LNCAP (cell line): ENCODE measurements around the gene TOP2A.
A peak's percentile ranks its signal among the peaks of the same experiment; 100 is the strongest.

Source experiments
- TF ChIP-seq, protein P1 (sequence below): fragments of 450-650 bp; IDR thresholded peaks from 2 replicates; pipeline ENCODE4 v1.5.1; 2017; ENCODE audit warnings: mild to moderate bottlenecking

TOP2A gene

DNA sequence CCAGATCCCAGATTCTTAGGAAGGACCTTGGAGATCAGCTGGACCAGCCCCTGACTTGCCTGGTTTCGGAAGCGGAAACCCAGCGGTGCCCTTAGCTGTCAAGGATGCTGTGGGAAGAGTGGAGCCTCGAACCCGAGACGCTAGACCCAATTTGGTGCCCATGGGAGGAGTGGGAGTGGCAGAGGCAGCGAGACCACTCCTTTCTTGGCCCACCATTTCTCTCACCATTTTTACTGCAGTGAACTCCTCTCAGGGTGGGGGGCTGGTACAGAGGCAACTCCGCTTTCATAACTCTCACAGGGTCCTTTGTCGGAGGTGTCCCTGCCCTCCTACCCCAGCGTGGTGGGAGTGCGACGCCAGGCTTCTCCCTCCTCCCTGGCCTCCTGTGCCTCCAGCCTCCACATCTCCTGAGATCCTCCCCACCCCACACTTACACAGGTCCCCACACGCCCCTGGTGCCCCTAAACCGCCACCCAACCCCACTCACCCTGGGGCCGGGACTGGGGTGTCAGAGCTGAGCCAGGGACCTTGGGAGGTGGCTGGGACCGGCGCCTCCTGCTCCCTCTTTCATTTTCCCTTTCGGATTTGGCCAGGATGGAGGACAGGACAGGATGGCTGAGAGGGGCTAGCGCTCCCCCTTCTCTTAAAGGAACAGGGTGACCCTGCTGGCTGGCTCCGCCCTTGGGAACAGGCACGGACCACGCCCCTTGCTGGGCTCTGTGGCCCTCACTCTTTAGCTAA lies 53.4 kb downstream of the TOP2A start, which contains the start of gene GJD3:
TSS of gene GJD3 (minus strand) at position 617 of the 741 bp plus-strand sequence. CDS start 922 bp downstream, outside the sequence.
- TF ChIP-seq, protein P1, sequence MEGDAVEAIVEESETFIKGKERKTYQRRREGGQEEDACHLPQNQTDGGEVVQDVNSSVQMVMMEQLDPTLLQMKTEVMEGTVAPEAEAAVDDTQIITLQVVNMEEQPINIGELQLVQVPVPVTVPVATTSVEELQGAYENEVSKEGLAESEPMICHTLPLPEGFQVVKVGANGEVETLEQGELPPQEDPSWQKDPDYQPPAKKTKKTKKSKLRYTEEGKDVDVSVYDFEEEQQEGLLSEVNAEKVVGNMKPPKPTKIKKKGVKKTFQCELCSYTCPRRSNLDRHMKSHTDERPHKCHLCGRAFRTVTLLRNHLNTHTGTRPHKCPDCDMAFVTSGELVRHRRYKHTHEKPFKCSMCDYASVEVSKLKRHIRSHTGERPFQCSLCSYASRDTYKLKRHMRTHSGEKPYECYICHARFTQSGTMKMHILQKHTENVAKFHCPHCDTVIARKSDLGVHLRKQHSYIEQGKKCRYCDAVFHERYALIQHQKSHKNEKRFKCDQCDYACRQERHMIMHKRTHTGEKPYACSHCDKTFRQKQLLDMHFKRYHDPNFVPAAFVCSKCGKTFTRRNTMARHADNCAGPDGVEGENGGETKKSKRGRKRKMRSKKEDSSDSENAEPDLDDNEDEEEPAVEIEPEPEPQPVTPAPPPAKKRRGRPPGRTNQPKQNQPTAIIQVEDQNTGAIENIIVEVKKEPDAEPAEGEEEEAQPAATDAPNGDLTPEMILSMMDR = no peak

DNA sequence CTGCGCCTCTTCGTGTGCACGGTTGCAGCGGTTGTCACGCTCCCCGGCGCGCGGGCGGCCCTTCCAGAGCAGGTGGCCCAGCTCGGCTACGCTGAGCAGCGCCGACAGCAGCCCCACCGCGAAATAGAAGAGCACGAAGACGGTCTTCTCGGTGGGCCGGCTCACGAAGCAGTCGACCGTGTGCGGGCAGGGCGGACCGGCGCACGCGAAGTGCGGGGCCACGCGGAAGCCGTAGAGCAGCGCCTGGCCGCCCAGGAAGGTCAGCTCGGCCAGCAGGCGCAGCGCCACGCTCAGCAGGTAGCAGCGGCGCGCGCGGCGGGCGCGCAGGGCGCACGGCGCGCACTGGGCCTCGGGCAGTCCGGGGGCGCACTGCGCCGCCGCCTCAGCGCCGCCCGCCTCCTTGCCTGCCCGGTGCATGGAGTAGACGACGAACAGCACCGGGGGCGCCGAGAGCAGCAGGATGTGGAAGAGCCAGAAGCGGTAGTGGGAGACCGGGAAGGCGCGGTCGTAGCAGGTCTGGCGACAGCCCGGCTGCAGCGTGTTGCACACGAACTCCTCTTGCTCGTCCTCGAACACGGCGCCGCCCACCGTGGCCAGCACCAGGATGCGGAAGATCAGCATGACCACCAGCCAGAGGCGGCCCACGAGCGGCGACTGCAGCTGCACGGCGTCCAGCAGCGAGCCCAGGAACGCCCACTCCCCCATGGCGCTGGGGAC lies 54.4 kb downstream of the TOP2A start:
- TF ChIP-seq, protein P1 = no peak

DNA sequence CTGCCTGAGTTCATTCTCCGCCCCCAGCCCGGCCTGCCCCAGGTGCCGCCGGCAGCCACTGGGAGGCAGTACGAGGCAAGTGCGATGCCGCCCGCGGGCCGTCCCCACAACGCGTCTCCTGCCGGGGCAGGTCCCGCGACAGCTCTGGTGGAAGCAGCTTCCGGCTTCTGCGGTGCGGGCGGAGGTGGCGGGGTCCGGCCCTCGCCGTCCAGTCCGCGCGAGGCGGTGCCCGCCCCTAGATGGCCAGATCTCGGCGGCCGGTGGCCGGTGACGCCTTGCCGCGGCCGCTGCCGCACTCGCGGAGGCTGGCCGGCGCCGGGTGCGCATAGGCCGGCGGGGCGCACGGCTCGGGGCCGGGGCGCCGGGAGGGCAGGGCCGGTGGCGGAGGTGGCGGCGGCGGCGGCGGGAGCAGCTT lies 55.0 kb downstream of the TOP2A start:
- TF ChIP-seq, protein P1 = peak; percentile 92

DNA sequence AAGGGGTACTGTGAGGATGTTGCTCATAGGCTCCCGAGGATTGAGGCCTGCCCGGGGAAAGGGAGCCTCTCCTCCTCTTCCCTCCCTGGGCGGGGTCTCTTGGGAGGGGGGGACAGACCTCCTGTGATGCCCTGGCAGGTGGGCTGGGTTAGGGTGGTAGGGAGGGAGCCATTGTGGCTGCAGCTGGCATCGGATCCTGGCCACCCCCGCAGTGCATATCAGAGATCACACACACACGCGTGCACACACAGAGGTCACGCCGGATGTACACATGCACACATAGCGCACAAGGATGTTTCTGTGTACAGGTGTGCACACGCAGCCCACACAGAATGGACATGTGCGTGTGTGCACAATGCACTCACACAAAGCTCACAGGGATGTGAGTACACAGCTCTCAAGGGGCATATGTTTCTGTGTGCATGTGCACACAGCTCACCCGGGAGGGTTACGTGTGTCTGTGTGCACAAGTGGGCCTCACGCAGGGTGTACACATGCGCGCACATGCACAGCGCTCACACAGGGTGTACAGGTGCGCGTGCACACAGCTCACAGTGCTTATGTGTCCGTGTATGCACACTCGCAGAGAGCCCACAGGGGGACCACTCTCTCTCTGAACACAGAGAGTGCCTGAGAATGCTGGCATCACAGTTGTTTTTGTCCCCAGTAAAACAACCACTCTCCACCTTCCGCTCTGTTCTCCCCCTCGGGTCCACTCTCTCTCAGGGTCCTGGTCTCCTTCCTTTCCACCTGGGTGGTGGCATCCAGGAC lies 55.6 kb downstream of the TOP2A start:
- TF ChIP-seq, protein P1 = no peak

DNA sequence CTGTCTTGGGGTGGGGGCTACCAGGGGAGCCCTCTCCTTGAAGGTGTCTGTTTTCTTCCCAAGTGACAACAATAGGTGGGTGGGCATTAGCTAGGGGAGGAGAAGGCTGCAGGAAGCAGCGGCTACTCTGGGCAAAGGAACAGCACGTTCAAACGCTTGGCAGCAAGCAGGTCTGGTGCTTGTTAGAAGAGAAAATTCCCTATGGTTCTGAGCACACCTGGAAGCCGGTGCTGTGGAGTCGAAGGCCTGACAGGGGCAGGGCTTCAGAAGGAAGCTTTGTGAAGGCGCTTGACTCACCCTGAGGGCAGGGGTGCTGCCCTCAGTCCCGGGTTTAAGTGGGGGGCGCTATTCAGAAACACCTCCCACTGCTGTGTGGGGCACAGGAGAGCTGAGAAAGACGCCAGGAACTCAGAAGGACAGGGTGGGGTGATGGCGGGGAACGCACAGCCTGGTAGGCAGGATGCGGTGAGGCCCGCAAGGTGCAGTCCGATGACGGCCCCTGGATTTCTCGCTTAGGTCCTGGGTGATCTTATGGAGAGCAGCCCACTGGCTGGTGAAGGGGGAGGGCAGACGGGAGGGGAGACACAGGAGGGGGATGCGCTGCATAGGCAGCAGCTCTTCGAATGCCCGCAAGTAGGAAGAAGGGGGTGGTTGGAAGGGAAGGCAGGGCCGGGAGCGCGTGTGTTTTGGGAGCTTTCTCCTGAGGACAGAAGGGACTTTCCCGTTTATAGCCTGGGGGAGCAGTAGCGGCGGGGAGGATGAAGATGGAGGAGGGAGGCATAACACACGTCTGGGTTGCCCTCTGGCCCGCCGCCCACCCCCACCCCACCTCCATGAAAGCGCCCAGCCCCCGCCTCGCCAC lies 56.4 kb downstream of the TOP2A start:
- TF ChIP-seq, protein P1 = no peak

DNA sequence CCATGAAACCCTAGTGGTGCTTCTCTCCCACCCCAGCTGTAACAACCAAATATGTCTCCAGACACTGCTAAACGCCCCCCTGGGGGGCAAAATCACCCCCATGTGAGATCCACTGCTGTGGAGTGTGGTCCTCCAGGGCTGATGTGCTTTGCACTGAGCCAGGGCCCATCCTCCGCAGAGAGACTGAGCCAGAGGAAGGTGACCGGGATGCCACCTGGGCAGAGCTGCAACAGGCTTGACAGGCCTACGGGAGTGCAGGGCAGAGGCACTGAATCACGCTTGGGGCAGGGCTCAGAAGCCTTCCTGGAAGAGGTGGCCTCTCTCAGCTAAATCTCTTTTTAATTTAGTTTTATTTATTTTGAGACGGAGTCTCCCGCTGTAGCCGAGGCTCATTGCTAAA lies 57.6 kb downstream of the TOP2A start:
- TF ChIP-seq, protein P1 = no peak
